Mesodermal cell (in vitro differentiated cells): Measurements from ENCODE around the gene KCNAB1.

ENCODE experiments used
- H3K27ac ChIP-seq: 2 replicates; pipeline ENCODE4 v1.7.0; 2013; ENCODE audit warnings: mild to moderate bottlenecking, low read depth, low read length, moderate library complexity; ENCODE audit not compliant: severe bottlenecking
- H3K36me3 ChIP-seq: 2 replicates; pipeline ENCODE4 v1.7.1; 2013; ENCODE audit warnings: mild to moderate bottlenecking, low read length, moderate library complexity; ENCODE audit not compliant: control insufficient read depth, insufficient read depth
- H3K4me1 ChIP-seq: one replicate; pipeline ENCODE4 v1.7.1; 2013; ENCODE audit warnings: mild to moderate bottlenecking, low read length; ENCODE audit not compliant: insufficient read depth, control insufficient read depth, poor library complexity, severe bottlenecking
- H3K4me3 ChIP-seq: 2 replicates; pipeline ENCODE4 v1.7.0; 2013; ENCODE audit warnings: low read length, control low read depth, mild to moderate bottlenecking; ENCODE audit not compliant: insufficient read depth, poor library complexity, severe bottlenecking; ENCODE audit errors: extremely low read depth
- H3K9me3 ChIP-seq: 2 replicates; pipeline ENCODE4 v1.7.1; 2013; ENCODE audit warnings: mild to moderate bottlenecking, low read length, moderate library complexity; ENCODE audit not compliant: control insufficient read depth
- WGBS, 2 experiments: methylation state at CpG; one replicate each; pipeline ENCODE4 v1.1.5; 2013; ENCODE audit warnings: missing lambda C conversion rate in 2 of 2; ENCODE audit not compliant: insufficient coverage in 2 of 2; 5-methylcytosine and 5-hydroxymethylcytosine counted together

Gene KCNAB1

GRCh38 chr3:156298014-156298413 is 177.6 kb downstream of the KCNAB1 start:
- no peak overlapping the region for H3K27ac ChIP-seq
- H3K4me1 ChIP-seq: no peaks in the 10 kb centered on the region
- 92 to 95% methylated on average over 3 to 6 of the region's 6 CpGs for WGBS, 2 experiments
- no peaks in the 10 kb centered on the region for H3K9me3 ChIP-seq
- H3K4me3 ChIP-seq: no peak overlapping the region
- H3K36me3 ChIP-seq: no peaks in the 10 kb centered on the region

- Histone ChIP-seq H3K36me3 (no peaks in the 10 kb centered on the region), H3K9me3 (no peaks in the 10 kb centered on the region), H3K27ac (no peak overlapping the region), H3K4me3 (no peak overlapping the region), H3K4me1 (no peaks in the 10 kb centered on the region)
- whole genome bisulfite sequencing, 2 experiments: 100% methylated on average over 1 of the region's 2 CpGs; no CpG with 5 or more reads in 1 of the 2 experiments
Observed at GRCh38 chr3:156298938-156299337, 178.6 kb downstream of the KCNAB1 start.

GRCh38 chr3:156299569-156299968 is 179.2 kb downstream of the KCNAB1 start:
- Histone ChIP-seq H3K27ac (no peak overlapping the region), H3K36me3 (no peaks in the 10 kb centered on the region), H3K9me3 (no peaks in the 10 kb centered on the region), H3K4me1 (no peaks in the 10 kb centered on the region), H3K4me3 (no peak overlapping the region)
- 89 to 94% methylated on average over 2 of the region's 2 CpGs for WGBS, 2 experiments

- no peak overlapping the region for H3K4me3 ChIP-seq
- no peaks in the 10 kb centered on the region for H3K4me1 ChIP-seq
- no peak overlapping the region for H3K27ac ChIP-seq
- H3K9me3 ChIP-seq: no peaks in the 10 kb centered on the region
- H3K36me3 ChIP-seq: no peaks in the 10 kb centered on the region
- WGBS, 2 experiments: 89 to 94% methylated on average over 1 to 2 of the region's 3 CpGs
Observed at GRCh38 chr3:156300371-156300770, 180.0 kb downstream of the KCNAB1 start.

GRCh38 chr3:156300929-156301840 is 180.8 kb downstream of the KCNAB1 start:
- Histone ChIP-seq H3K4me1 (no peaks in the 10 kb centered on the region), H3K4me3 (no peak overlapping the region), H3K36me3 (no peaks in the 10 kb centered on the region), H3K27ac (no peak overlapping the region), H3K9me3 (no peaks in the 10 kb centered on the region)
- 81 to 91% methylated on average over 1 to 3 of the region's 6 CpGs for WGBS, 2 experiments

- WGBS, 2 experiments: no CpG with 5 or more reads among the region's 1 CpG
- no peaks in the 10 kb centered on the region for H3K4me1 ChIP-seq
Observed at GRCh38 chr3:156303001-156303707, 182.8 kb downstream of the KCNAB1 start.

GRCh38 chr3:156304406-156304805 is 184.0 kb downstream of the KCNAB1 start:
- H3K27ac ChIP-seq: no peak overlapping the region
- no peaks in the 10 kb centered on the region for H3K36me3 ChIP-seq
- H3K9me3 ChIP-seq: no peaks in the 10 kb centered on the region
- H3K4me3 ChIP-seq: no peak overlapping the region
- no peaks in the 10 kb centered on the region for H3K4me1 ChIP-seq
- WGBS, 2 experiments: 94 to 100% methylated on average over 2 of the region's 3 CpGs

More at GRCh38 chr3:156303001-156303707, 182.8 kb downstream of the KCNAB1 start:
- Histone ChIP-seq H3K4me3 (no peak overlapping the region), H3K27ac (no peak overlapping the region), H3K36me3 (no peaks in the 10 kb centered on the region), H3K9me3 (no peaks in the 10 kb centered on the region)

GRCh38 chr3:156305672-156306071 is 185.3 kb downstream of the KCNAB1 start:
- WGBS, 2 experiments: 100% methylated on average over 1 of the region's 1 CpG; no CpG with 5 or more reads in 1 of the 2 experiments
- no peaks in the 10 kb centered on the region for H3K4me1 ChIP-seq
- H3K9me3 ChIP-seq: no peaks in the 10 kb centered on the region
- no peak overlapping the region for H3K4me3 ChIP-seq
- H3K27ac ChIP-seq: no peak overlapping the region
- H3K36me3 ChIP-seq: no peaks in the 10 kb centered on the region

GRCh38 chr3:156307704-156308103 is 187.3 kb downstream of the KCNAB1 start:
- H3K4me3 ChIP-seq: no peak overlapping the region
- H3K36me3 ChIP-seq: no peaks in the 10 kb centered on the region
- no peaks in the 10 kb centered on the region for H3K9me3 ChIP-seq
- no peaks in the 10 kb centered on the region for H3K4me1 ChIP-seq
- 80 to 94% methylated on average over 2 of the region's 4 CpGs for WGBS, 2 experiments
- H3K27ac ChIP-seq: no peak overlapping the region

- H3K27ac ChIP-seq: no peak overlapping the region
- WGBS, 2 experiments: 78 to 83% methylated on average over 3 to 4 of the region's 4 CpGs
- H3K4me1 ChIP-seq: peaks cover 1% of the 10 kb centered on the region
- H3K4me3 ChIP-seq: no peak overlapping the region
- H3K9me3 ChIP-seq: no peaks in the 10 kb centered on the region
- no peaks in the 10 kb centered on the region for H3K36me3 ChIP-seq
Observed at GRCh38 chr3:156311431-156311830, 191.1 kb downstream of the KCNAB1 start.
